IPS-18c (cell line): ENCODE results near the gene NEURL2.

ENCODE experiments used
- H3K4me3 ChIP-seq: 2 replicates; pipeline ENCODE4 v1.7.0; 2013; ENCODE audit warnings: low read depth, mild to moderate bottlenecking, low read length, moderate library complexity; ENCODE audit not compliant: insufficient read depth
- H3K9me3 ChIP-seq: one replicate; pipeline ENCODE4 v1.6.1; 2013; ENCODE audit warnings: mild to moderate bottlenecking, low read length, moderate library complexity; ENCODE audit not compliant: control insufficient read depth, insufficient read depth

Gene NEURL2

DNA sequence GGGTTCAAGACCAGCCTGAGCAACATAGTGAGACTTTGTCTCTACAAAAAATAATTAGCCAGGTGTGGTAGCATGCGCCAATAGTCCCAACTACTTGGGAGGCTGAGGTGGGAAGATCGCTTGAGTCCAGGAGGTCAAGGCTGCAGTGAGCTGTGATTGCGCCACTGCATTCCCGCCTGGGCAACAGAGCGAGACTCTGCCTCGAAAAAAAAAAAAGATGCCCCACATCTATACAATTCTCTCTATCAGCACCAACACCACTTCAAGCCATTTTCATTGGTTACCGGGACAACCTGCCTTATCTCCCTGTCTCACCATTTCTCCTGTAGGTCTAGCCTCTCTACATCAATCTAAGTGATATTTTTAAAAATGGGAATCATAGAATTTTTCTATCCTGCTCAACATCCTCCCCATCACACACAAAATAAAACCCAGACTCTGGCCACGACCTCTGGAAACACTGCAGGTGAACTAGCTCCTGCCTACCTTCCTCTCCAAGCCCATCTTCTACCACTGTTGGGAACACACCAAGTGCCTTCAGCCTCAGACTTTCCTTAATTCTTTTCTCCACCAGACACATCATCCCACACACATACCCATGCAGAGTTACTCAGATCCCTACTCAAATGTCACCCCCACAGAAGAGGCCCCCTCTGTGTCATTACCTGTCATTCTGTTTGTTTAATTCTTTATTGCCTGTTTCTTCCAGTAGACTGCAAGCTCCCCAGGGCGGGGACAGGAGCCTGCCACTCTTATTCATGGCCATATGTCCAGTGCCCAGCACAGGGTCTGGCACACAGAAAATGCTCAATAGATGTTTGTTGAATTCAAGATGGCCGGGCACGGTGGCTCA, 30.6 kb upstream of the NEURL2 start:
- H3K9me3 ChIP-seq, result no peaks in the 10 kb centered on the region
- H3K4me3 ChIP-seq, result no peak overlapping the region

DNA sequence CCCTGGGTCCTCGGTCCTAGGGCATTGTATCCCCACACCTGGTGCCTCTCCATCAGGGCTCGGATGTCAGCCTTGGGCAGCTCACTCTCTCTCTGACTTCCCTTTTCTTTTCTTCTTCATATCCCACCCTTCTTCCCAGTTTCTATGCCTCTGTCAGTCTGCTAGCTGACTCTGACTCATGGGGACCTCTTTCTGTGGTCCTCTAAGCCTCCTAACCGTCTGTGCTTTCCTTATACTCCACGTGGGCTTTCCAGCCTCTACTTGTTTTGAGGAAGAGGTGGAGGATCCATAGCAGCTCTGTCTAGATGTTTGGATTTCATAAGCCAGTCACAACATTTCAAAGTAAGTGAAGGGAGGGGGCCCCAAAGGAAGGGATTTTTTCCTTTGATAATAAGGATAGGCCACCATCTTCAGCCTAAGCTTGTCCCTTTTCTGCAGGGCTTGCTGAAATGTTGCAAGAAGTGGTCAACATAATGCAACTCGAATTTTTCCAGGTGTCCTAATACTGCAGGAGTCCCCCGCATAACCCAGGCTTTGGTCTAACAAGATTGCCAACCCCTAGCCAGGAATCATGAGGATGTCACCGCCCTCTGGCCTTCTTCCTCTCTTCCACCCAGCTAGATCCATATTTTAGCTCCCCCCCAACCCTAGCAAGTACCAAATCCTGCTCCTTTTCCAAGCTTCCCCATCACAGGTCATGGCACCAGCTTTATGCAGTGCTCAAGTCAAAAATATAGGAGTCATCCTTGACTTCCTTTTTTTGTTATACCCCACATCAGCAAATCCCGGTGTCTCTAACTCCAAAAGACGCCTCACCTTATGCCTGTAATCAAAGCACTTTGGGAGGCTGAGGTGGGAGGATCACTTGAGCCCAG, 29.7 kb upstream of the NEURL2 start:
- no peaks in the 10 kb centered on the region for H3K9me3 ChIP-seq
- H3K4me3 ChIP-seq, result no peak overlapping the region

DNA sequence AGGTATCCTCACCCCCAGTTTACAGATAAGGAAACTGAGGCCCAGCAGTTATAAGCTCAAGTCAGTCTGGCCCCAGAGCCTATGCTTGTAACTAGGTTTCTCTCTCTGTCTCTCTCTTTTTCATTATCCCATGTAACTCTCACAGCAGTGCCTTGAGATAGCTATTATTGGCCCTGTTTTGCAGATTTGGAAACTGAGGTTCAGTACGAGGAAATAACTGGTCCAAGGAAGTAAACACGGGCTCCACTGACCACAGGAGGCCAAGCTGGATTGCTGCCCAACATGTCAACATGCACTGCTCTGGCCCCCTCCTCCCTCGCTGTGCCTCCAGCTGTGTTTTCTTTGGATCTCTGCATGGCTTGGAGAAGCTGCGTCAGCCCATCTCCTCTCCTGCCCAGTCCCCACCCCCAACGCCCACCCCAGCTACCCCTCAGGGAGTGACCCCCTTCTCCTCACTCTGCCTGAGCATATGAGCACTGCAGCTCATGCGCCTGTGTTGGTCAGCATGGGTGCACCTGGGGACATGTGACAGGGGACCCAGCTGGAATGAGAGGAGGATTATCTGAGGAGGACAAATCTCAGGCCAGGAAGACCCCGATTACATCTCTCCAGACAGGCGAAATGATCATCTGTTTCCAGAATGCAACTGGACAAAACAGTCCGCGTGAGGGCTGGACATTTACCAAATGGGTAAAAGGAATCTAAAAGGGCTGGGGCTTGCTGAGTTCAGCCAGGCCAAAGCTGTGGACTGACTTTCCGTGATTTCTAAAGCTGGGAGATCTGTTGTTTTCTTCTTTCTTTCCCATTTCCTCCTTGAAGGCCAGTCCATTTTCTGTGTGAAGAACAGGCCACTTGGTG, 28.8 kb upstream of the NEURL2 start:
- no peak overlapping the region for H3K4me3 ChIP-seq
- H3K9me3 ChIP-seq, result no peaks in the 10 kb centered on the region

DNA sequence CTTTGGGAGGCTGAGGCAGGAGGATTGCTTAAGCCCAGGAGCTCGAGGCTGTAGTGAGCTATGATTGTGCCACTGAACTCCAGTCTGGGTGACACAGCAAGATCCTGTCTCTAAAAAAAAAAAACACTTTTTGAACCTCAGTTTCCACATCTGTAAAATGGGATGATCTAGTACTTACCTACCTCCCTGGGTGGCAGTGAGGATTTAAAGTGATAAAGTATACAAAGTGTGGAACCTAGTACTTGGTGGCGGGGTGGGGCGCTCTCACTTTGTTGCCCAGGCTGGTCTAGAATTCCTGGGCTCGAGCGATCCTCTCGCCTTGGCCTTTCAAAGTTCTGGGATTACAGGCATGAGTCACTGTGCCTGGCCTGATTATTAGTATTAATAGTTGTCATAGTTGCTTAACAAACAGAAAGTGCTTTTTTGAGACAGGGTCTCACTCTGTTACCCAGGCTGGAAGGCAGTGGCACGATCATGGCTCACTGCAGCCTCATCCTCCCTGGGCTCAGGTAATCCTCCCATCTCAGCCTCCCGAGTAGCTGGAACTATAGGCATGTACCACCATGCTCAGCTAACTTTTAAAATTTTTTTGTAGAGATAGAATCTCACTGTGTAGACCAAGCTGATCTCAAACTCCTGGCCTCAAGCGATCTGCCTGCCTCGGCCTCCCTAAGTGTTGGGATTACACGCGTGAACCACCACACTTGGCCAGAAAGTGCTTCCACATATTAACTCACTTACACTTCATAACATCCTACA, 27.9 kb upstream of the NEURL2 start:
- H3K4me3 ChIP-seq, result no peak overlapping the region

DNA sequence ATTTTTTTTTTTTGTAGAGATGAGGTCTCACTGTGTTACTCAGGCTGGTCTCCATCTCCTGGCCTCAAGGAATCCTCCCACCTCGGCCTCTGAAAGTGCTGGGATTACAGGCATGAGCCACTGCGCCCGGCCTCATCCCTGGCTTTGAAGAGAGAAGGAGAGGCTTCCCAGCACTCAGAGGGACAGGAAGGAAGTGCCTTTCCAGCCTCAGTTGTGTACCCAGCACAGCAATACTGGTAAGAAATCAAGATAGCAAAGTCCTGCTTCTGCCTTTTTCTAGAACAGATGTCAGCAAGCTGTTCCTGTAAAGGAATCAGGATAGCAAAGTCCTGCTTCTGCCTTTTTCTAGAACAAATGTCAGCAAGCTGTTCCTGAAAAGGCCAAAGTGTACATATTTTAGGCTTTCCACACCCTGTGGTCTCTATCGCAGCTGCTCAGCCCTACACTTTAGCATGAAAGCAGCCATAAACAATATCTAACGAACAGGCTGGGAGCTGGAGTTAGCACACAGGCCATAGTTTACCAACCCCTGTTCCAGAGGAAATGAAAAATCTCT, 27.3 kb upstream of the NEURL2 start:
- H3K9me3 ChIP-seq, result no peaks in the 10 kb centered on the region
- no peak overlapping the region for H3K4me3 ChIP-seq

More for the DNA sequence above, 27.9 kb upstream of the NEURL2 start:
- H3K9me3 ChIP-seq, result no peaks in the 10 kb centered on the region

DNA sequence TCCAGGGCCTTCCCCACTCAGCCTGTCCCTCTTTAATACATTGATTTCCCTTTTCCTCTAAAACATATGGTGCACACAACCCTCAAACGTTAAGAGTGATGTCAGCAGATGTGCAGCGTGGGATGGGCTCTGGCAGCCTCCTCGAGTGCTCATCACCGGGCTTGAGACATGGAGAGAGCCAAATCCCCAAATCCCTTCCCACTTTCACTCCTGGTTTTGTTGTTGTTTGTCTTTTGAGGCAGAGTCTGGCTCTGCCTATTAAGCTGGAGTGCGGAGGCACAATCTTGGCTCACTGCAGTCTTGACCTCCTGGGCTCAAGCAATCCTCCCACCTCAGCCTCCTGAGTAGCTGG, 26.8 kb upstream of the NEURL2 start:
- H3K4me3 ChIP-seq, result no peak overlapping the region

DNA sequence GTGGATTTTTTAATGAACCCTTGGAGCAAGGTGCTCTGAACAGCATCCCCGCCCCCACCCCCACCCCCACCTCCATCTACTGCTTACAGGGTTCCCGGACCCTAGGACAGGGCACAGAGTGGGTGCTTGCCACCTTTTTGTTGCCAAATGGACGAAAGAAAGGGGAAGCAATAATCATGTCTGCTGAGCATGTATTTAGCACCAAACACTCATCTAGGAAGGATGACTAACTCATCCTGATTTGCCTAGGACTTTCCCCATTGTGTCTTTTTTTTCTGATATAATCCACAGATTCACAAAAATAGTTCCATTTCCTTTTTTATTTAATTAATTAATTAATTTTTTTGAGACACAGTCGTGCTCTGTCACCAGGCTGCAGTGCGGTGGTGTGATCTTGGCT, 22.1 kb upstream of the NEURL2 start:
- Histone ChIP-seq H3K9me3 (no peaks in the 10 kb centered on the region), H3K4me3 (no peak overlapping the region)

More for the DNA sequence above, 26.8 kb upstream of the NEURL2 start:
- H3K9me3 ChIP-seq, result no peaks in the 10 kb centered on the region

DNA sequence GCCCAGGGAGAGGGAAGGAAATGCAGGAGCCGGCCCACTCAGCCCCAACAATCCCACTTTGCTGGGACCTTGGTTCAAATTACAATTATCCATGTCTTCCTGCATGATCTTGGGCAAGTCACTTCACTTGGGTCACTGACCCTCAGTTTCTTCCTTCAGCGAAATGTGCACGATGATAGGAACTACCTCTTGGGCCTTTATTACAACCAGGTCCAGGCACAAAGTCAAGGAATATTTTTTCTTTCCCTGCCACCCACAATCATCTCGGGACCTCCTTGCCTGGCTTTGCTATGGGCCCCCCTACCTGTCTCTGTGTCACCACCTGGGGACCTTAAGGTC, 21.3 kb upstream of the NEURL2 start:
- peak overlapping the region; percentile 65 for H3K4me3 ChIP-seq
- H3K9me3 ChIP-seq, result no peaks in the 10 kb centered on the region

DNA sequence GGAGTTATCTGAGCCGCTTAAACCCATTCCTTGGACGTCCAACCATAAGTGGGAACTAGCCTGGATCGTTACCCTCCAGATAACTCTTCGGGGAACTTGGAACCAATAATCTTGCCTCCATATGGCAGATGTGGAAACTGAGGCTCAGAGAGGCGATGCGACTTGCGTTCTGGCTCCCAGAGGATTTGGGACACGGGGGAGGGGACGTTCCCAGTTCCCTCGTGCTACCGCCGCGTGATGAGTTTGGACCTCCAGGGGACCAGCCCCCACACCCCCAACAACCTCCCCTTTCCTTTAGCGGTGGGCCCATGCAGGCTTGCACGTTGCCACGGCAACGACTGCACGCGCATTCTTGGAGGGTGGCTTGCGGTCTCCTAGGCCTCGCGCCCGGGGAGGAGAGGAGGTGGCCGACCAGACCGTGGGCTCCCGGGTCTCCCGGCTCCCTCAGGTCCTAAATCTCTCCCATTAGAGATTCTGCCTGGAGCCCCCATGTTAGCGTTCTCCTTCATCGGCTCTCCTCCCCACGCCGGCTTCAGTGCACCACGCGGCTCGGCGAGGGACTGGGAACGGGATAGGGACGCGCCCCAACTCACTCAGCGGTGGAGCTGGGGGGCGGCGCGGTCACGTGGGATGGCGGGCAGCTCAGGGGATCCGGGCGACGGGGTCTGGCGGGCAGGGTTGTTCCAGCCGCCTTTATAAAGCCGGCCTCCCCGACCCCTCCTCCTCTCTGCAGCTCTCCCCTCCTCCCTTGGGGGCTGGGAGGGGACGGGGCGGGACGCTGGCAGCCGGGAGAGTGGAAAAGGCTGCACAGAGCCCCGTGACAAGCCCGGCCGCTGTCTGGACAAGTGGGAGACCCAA, 20.7 kb upstream of the NEURL2 start, which contains the start of gene PLTP:
Gene PLTP (minus strand): TSS at position 670 of the 858 bp plus-strand sequence. CDS start 703 bp downstream, outside the sequence.
- Histone ChIP-seq H3K4me3 (peak within 1 kb of the TSS; percentile 65), H3K9me3 (no peaks in the 10 kb centered on the region)

DNA sequence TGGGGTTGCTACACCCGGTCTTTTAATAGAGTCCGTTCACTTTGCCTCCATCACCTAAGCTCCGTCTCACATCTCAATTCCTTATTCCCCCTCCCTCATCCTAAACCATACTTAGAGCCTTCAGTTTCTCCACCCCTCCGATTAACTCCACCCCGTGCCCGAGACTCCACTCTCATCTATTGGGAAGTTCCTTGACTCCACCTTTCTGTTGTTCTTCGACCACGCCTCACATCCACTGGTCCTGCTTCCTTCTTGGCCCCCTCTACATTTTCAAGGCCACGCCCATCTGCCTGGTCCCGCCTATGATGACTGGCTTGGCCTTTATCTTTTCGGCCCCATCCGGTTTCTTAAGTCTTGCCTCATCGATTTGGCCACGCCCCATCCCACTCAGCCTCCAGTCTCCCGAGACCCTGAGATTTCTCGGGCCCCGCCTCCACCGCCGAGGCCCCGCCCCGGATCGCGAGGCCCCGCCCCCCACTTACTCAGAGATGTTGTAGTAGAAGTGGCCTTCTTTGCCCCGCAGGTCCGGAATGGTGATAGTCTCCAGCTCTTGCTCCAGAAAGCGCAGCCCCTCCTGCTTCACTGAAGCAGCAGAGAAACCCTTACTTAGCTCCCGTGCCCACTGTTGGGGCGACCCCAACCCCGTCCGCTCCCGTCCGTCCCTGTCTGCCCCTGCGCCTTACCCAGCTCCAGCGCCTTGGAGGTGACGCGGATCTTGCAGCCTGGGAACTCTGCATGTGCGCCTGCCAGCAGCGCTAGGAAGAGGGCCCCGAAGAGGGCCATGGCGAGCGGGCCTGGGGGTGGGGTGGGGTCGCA, 19.9 kb upstream of the NEURL2 start:
- peak overlapping the region; percentile 65 for H3K4me3 ChIP-seq
- no peaks in the 10 kb centered on the region for H3K9me3 ChIP-seq

DNA sequence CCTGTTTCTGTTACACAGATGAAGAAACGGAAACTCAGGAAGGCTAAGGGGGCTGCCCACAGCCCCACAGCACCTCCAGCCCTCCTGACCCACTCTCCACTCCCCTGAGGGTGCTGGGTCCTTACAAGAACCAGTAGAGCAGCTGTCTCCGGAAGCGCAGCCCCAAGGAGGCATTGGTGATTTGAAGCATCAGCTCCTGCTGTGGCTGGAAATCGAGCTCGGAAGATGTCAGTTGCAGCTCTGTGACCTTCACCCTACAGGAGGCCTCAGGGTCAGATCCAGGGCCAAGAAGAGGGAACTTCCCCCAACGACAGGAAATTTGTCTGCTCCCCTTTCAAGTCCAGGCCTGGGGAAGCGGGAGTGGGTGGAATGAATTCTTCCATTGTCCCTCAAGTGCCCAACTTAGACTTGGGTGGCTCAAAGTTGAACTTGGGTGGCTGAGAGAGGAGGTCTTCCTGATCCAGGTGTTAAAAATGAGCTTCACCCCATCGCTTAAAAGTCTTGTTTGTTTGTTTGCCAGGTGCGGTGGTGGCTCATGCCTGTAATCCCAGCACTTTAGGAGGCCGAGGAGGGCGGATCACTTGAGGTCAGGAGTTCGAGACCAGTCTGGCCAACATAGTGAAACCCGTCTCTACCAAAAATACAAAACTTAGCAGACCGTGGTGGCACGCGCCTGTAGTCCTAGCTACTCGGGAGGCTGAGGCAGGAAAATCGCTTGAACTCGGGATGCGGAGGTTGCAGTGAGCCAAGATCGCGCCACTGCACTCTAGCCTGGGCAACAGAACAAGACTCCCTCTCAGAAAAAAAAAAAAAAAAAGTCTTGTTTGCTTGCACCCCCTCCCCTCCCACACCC, 19.0 kb upstream of the NEURL2 start:
- no peaks in the 10 kb centered on the region for H3K9me3 ChIP-seq
- no peak overlapping the region for H3K4me3 ChIP-seq

DNA sequence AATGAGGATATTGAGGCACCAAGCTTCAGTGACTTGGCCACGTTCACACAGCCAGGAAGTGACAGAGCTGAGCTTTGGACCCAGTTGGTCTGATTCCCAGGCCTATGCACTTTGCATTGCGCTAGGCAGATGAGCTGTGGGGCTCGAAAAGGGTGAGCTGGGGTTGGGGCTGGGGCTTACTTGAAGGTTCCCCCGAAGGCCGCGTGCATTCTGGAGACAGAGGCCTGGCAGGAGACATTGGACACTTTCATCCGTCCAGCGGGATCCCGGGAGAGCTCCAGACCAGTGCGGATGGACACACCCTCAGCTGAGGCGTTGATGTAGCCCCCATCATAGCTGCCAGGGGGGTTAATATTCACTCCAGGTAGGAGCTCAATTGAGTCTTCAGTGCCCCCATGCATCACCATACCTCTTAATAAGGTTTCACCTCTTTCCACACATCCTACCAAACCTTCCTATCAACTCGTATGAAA, 18.4 kb upstream of the NEURL2 start:
- H3K9me3 ChIP-seq, result no peaks in the 10 kb centered on the region
- no peak overlapping the region for H3K4me3 ChIP-seq

DNA sequence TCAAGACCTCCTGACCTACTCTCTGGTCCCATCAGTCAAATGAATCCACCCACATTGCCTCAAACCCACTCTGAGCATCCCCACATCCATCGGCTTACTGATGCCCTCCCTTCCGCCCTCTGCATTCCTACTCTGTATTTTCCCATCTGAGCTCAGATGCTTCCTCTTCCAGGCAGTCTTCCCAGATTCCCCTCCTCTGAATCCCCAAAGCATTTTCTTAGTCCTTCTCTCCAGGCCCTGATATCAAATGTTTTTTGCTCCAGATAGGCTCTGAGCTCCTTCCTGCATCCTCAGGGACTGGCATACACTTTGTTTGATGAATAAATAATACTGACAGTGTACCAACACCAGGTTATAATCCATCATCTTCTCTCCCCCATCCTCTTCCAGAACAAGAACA, 17.1 kb upstream of the NEURL2 start:
- H3K9me3 ChIP-seq, result no peaks in the 10 kb centered on the region
- no peak overlapping the region for H3K4me3 ChIP-seq
